GM15510 (cell line): ENCODE data around the gene EXOC2.

ENCODE experiments used
- POLR2A ChIP-seq: IDR thresholded peaks from 3 replicates; pipeline ENCODE4 v1.6.1; 2011; ENCODE audit warnings: borderline replicate concordance; ENCODE audit not compliant: insufficient read length; ENCODE audit errors: extremely low read depth

Gene EXOC2

DNA sequence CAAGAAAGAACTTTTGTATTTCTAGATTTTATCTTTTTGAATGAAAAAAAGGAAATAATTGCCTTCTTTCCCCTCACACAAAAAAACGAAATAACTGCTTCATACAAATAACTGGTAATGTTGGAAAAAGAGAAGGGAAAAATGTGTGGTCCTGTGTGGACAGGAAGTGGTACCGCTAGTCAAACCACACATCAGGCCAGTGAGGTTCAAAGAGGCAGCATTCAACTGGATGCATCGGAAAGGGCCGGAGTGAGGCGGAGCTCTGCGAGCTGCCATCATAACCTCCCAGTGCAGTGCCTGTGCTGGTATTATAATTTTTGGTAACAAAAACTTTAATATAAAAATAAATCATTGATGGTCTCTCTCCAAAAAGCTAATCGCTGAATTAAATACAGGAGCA is 190.2 kb downstream of the EXOC2 start:
- TF ChIP-seq POLR2A = no peak

DNA sequence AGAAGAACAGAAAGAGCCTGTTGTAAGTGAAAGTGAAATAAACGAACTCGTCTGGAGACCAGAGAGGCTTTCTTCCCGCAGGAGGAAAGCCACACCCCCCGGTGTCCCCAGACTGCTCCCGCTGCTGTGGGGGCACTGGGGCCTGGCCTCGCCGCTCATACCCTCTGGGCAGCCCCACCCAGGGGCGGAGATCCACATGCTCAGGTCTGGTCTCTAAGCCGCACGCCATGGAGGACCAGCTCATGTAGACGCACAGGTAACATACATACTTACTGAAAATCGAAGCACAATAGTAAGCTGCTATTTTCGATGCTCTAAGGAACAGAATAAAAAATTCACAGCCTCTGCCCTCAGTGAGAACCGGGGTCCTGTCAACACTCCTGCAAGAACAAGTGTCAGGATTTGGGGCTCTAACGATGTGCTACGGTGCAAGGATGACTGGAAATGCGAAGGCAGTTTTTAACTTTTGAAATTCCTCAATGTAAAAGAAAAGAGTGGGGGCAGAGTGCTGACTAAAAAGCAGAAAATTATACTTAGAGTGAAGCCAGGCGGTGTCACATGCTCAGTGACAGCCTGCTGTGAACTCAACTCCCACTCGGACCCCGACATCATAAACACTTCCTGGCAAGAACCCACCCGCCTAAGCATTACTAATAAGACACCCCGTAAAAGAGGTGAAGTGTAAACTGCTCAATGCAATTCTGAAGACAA is 190.9 kb downstream of the EXOC2 start:
- TF ChIP-seq POLR2A = no peak

DNA sequence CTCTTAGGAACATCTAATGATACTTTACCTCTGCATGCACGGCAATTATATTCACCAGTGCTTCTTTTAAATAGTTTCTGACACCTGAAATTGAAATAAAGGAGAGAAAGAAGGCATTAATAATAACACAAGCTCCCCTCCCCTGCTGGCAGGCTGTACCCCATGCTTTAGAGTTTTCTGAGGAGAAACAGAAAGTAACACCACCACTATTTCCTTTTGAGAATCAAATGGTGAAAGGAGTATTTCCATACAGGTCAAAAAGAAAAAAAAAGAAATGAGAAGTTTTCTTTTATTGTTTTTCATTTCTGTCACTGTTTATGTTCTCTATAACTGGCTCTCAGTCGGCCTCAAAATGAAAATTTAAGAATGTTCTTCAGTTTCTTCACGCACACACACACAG is 193.3 kb downstream of the EXOC2 start:
- TF ChIP-seq POLR2A = no peak

DNA sequence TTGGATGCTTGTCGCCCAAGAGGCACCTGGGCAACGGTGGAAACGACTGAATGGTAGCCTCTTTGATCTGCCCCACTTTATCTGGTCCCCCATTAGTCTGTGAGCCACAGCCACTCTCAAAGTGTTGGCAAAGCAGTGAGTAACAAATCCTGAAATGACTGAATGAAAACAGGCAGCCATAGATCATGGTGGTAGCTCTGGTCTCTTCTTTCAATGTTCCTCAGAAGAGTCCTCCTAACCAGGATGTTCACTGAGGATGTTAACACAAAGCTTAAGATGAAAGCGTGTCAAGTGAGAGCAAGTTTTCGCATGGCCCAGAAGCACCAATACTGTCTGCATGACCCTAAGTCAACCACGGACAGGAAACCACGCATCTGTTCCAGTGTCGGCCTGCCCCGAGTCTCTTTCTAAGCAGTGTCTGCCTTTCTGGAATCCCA is 194.1 kb downstream of the EXOC2 start:
- TF ChIP-seq POLR2A = no peak

DNA sequence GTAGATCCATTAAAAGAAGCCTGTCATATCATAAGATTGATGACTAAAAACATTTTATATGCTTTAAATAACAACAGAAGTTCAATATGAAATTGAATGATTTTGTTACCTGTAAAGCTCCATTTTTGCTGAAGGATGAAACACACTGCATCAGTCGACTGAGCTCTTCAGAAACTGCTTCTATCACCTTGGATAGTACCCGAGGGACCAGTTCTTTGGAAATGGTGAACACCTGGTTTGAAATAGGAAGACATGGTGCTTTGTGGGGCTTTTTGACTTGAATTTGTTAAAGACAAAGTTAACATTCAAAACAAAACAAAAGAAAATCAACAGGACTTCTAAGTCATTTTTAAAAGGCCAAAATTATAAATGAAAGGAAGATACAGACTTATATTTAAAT is 195.7 kb downstream of the EXOC2 start:
- TF ChIP-seq POLR2A = no peak

DNA sequence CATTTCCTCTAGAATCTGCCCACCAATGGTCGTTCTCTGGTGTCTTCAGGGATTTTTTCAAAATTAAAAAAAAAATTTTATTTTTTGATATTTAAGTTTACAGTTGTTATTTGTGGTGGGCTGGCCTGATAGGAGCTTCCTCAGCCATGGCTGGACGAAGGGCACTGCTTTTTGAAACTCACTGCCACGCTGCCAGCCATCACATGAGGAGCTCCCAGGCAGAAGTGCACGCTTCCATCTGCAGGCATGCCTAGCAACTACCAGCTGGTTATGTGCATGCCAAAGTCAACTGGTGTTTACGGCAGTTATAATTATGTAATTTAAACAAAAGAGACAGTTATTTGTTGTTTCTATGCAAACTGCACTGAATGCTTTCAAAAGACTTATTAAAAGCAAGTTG is 196.3 kb downstream of the EXOC2 start:
- no peak for TF ChIP-seq POLR2A

DNA sequence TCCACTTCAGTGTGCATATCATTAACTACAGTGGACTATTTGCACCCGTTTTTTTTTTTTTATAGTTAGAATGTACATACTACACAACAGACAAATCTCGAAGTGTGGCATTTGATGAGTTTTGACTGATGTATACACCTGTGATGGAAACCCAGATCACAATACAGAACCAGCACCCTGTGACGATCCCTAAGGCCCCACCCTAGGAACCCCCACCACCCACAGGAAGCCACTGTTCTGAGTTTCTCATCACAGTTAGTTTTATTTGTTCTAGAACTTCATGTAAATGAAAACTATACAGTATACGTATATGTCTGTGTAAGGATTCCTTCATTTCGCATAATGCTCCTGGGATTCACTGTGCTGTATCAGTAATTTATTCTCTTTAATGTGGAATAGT is 198.5 kb downstream of the EXOC2 start:
- no peak for TF ChIP-seq POLR2A

DNA sequence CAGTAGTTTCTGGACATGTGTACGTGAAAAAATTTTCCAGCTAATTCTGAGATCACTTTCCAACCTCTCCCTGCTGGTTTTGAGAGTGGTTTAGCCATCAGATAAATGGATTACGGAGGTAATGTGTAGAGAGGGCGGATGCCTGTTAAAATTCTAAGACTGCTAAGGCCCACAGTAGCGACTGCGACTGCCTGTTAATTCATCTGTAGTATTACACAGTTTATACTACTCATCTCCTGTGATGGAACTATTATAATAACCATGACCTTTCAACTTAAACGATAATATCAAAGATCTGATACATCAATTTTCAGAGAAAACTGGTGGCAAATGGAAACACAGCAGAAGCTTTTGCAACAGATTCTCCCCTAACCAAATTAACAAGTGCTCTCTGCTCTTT is 199.1 kb downstream of the EXOC2 start:
- TF ChIP-seq POLR2A = no peak

DNA sequence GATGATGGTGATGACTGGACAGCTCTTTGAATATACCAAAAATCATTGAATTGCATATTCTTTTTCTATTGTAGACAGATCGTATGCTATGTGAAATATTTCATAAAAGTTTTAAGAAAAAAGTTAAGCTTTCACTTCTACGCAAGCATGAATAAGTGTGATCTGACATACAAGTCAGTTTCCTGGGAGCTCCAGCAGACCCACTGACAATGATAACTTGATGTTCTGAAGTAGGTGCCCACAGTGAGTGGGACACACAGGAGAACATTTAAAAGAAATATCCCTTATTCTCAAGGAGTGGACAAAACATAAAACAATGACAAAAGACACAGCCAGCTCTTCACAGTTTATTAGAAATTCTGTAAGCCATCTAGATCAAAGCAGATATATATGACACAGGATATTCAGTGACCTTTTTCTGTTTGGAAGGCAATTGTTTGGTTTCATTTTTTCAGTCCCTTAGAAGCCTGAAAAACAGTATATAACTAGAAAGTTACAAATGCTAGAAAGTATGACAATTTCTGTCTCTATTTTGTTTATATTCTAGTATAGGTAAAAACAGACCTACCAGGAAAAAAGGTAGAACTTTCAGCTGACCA is 200.0 kb downstream of the EXOC2 start:
- TF ChIP-seq POLR2A = no peak

DNA sequence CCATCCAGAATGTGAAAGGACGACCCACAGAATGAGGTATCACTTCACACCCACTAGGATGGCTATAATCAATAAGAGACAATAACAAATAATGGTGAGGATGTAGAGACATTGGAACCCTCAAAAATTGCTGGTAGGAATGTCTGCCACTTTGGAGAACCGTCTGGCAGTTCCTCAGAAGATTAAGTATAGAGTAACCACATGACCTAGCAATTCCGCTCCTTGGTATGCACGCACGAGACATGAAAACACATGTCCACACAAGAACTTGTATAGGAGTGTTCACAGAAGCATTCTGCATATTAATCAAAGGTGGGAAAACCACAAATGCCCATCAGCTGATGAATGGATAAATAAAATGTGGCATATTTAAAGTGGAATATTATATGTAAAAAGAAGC is 200.8 kb downstream of the EXOC2 start:
- TF ChIP-seq POLR2A = no peak

DNA sequence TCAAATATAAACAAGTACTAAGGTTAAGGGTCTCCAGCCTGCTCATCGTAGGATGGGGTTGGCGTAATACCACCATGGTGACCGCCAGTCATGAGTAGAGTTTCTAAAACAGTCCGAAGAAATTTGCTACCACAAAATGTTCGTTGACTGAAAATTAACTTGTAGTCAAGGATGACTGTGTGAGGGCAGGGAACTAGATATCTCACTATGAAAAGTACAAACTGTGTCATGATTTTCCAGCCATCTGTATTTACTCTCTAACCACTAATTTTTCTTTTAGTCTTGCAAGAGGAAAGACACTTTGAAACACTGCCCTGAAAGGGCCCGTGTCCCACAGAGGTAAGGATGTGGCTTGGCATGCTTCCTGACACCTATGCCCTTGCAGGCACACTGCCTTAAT is 201.7 kb downstream of the EXOC2 start:
- no peak for TF ChIP-seq POLR2A

DNA sequence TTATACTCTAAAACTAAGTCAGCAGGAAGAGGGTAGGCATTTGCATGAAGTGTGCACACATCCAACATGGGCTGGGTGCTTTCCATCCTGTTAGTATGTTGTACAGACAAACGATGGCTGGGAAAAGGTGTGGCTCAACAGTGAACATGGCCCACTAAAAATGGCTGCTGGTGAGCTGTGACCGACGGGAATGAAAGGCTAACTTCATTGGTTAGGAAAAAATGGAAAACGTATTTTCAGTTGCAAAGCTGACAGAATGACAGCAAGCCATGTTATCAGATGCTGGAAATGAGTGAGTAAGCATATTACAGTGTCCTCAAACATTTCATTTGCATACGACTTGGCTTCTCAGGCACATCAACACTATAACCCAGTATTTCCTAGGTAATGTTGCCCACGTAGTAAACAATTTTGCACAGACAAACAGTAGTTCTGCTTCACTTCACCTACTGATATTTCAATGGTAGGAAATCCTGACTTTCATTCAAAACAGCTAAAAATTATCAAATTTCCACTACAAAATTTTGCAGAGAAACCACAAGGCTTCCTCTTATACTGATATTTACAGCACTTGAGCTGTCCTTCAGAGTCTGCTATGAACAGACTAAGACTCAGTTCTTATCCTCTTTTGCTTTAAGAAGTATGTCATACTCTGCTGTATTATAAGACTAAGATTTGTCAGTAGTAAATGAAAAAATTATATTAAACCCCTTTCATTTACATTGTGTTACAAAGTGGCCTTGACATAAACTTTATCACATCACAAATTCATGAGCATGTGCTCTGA is 202.5 kb downstream of the EXOC2 start:
- TF ChIP-seq POLR2A = no peak

DNA sequence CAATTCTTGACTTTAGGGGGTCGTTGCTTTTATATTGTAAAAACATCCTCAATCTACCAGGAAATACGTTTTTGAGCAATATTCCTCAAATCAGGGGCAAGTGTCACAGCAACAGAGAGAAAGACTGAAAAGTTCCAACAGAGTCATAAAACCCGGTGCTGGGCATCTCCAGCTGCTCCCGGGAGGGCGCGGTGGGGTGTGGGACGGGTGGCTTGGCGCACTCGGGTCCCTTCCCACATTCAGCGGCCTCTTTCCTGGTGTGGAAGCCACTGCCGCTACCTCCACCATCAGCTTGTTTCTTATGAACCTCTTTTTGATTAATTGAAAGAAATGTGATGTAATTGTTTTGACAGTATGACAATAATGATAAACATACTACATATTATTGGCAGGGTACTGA is 203.2 kb downstream of the EXOC2 start:
- TF ChIP-seq POLR2A = no peak

DNA sequence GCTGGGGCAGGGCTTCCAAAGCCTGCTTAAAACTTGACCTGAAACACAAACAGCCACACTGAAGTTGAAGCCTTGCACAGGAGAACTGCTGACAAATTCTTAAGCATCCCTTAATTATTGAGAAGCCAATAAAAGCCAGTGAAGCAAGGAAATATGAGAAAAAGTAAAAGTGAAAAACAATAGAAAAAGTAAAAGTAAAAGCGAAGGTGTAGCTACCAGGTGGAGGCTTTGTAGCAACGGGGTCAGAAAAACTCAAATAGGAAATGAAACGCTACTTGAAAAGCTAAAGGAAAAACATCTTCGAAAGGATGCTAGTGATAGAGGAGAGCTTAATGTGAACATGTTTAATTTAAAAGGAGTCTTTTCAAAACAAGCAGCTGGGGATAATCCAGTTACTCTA is 203.9 kb downstream of the EXOC2 start:
- no peak for TF ChIP-seq POLR2A

DNA sequence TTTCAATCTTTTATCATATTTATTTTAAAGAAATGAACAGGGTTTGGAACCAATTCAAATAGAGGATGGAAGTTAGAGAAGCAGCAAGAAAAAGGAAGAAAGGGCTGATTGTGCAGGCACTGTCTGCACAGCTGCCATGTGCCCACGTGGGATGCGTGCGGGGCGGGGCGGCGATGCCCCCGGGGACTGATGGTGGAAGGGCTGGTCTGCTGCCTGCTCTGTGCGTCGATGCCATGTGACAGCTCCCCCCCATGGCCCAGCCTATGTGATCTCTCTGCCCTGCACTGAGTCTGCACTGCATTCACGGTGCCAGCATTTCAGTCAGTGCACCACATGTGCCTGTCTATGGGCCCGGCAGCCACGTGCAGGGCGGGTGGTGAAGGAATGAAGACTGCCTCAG is 205.0 kb downstream of the EXOC2 start:
- TF ChIP-seq POLR2A = no peak

DNA sequence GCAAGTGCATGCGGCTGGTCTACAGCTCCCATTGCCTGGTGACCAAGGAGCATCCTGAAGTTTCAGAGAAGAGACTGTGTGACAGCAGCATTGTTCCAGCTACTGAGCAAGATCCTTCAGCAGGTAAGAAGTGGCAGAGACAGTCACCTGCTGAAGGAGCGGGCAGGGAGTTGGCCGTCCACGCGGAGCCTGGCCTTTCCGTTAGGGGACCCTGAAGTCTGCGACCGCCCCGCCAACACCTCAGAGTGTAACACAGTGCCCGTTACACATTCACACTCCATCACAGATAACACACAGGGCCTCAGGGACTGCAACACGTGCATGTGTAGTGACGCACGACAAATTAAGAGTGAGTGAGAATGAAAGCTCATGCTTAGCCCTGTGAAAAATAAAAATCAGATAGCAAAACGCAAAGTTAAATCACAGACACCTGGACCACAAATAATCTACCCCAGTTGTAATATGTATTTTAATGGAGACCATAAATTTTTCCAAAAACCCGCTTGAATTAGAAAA is 207.2 kb downstream of the EXOC2 start:
- no peak for TF ChIP-seq POLR2A

DNA sequence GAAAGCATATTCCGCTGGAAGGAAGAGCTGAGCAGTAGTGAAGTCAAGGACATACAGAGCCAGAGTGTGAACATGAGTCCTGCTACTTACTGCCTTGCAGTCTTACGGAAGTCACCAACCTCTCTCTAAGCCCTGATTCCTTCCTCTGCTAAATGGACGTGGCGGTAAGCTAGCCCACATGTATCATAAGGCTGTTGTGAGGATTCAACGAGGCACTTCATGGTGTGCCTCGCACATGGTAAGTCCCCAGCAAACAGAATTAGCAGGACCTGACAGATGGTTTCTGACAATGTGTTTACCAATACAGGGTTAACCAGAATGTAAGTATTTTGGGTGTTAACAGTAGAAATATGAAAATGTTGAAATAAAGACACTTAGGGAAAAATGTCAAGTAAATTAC is 208.2 kb downstream of the EXOC2 start:
- TF ChIP-seq POLR2A = no peak
